AG04450 (cell line): ENCODE results near the gene GPR18. TPM values are rescaled to one million over a fixed set of nuclear protein-coding genes. Genes with fewer than 3 reads are reported as not detected.

Experiments
- CTCF ChIA-PET: fragments of 300-600, 350-600 bp; formaldehyde crosslinking; extraction: SDS; loops from one replicate; lab custom pipeline; 2022; ENCODE audit warnings: antibody characterized with exemption, inconsistent platforms; lab: Charles Lee
- POLR2A ChIA-PET: fragments of 350-600 bp; formaldehyde crosslinking; extraction: SDS; loops from one replicate; lab custom pipeline; 2021; ENCODE audit warnings: antibody characterized with exemption, inconsistent platforms; lab: Yijun Ruan, JAX
- DNase-seq: peaks from one replicate; pipeline ENCODE4 v3.0.0-alpha.2; 2011; ENCODE audit warnings: low read depth, low spot score
- H3K27ac ChIP-seq: one replicate; pipeline ENCODE4 v1.5.1; 2012; ENCODE audit warnings: low read depth, low read length, control low read depth
- H3K27me3 ChIP-seq: one replicate; pipeline ENCODE4 v1.6.0; 2012; ENCODE audit warnings: low read length; ENCODE audit not compliant: control insufficient read depth, insufficient read depth
- H3K4me3 ChIP-seq: 2 replicates; pipeline ENCODE4 v1.5.1; 2011; ENCODE audit warnings: mild to moderate bottlenecking, low read depth, low read length, control low read depth
- H3K9me3 ChIP-seq: 2 replicates; pipeline ENCODE4 v1.5.1; 2012; ENCODE audit warnings: low read length; ENCODE audit not compliant: control insufficient read depth, insufficient read depth
- CTCF ChIP-seq: IDR thresholded peaks from 2 replicates; pipeline ENCODE4 v1.5.1; 2011; ENCODE audit warnings: low read depth, low read length, control low read depth, inconsistent platforms
- polyA plus RNA-seq: library from polyadenylated mRNA; depleted of rRNA; stranded (reverse); fragments of >200 nt; gene quantifications from 2 replicates; pipeline ENCODE4 v1.2.3, GENCODE V29; 2011

Gene GPR18
- polyA plus RNA-seq, 1 experiment: not detected

- CTCF ChIA-PET: interaction anchor here (1.4 kb wide), 1 partner anchor 42 kb away, joined by 4 read pairs; no protein-coding TSS in a partner anchor
- POLR2A ChIA-PET: no interaction called here
- no peak for DNase-seq
Measured at GRCh38 chr13:99227331-99227900, 30.8 kb downstream of the GPR18 start.

GRCh38 chr13:99226513-99226912 lies 31.7 kb downstream of the GPR18 start:
- H3K27me3 ChIP-seq: no peaks in the 10 kb centered on the region
- no peak overlapping the region for H3K27ac ChIP-seq
- no peaks in the 10 kb centered on the region for H3K9me3 ChIP-seq
- POLR2A ChIA-PET: no interaction called here
- no peak overlapping the region for H3K4me3 ChIP-seq
- DNase-seq: no peak
- TF ChIP-seq CTCF: no peak
- CTCF ChIA-PET: no interaction called here

More at GRCh38 chr13:99227331-99227900, 30.8 kb downstream of the GPR18 start:
- H3K27me3 ChIP-seq: no peaks in the 10 kb centered on the region
- no peak overlapping the region for H3K4me3 ChIP-seq
- no peaks in the 10 kb centered on the region for H3K9me3 ChIP-seq
- H3K27ac ChIP-seq: no peak overlapping the region
- no peak for TF ChIP-seq CTCF

- no peaks in the 10 kb centered on the region for H3K9me3 ChIP-seq
- H3K27me3 ChIP-seq: no peaks in the 10 kb centered on the region
- H3K4me3 ChIP-seq: no peak overlapping the region
- TF ChIP-seq CTCF: no peak
- ChIA-PET POLR2A (no interaction called here), CTCF (no interaction called here)
- no peak for DNase-seq
- H3K27ac ChIP-seq: no peak overlapping the region
Measured at GRCh38 chr13:99225078-99225477, 33.1 kb downstream of the GPR18 start.

GRCh38 chr13:99224021-99224420 lies 34.2 kb downstream of the GPR18 start:
- ChIA-PET CTCF (no interaction called here), POLR2A (no interaction called here)
- Histone ChIP-seq H3K27ac (no peak overlapping the region), H3K27me3 (no peaks in the 10 kb centered on the region), H3K4me3 (no peak overlapping the region), H3K9me3 (no peaks in the 10 kb centered on the region)
- no peak for TF ChIP-seq CTCF
- no peak for DNase-seq

- no peak overlapping the region for H3K4me3 ChIP-seq
- no peak for TF ChIP-seq CTCF
- H3K9me3 ChIP-seq: no peaks in the 10 kb centered on the region
- DNase-seq: no peak
- CTCF ChIA-PET: interaction anchor here (0.7 kb wide), 1 partner anchor 46 kb away, joined by 5 read pairs; no protein-coding TSS in a partner anchor
- no peak overlapping the region for H3K27ac ChIP-seq
- POLR2A ChIA-PET: no interaction called here
- H3K27me3 ChIP-seq: no peaks in the 10 kb centered on the region
Measured at GRCh38 chr13:99223587-99223986, 34.6 kb downstream of the GPR18 start.
